Neural crest cell (in vitro differentiated cells): ENCODE results near the gene ENOX2. TPM values are rescaled to one million over a fixed set of nuclear protein-coding genes. Genes with fewer than 3 reads are reported as not detected.
"Not testable (repeated sequence)": the region's sequence is repeated elsewhere in the genome, so short reads cannot be mapped to it uniquely, and the experiment has no call there.

ENCODE experiments used
- DNase-seq: peaks from one replicate; pipeline ENCODE4 v3.0.0; 2021; ENCODE audit warnings: low read depth, mixed read lengths, low spot score
- H3K27ac Mint-ChIP-seq: one replicate; pipeline ENCODE4 v1.8.0; 2021; ENCODE audit warnings: mild to moderate bottlenecking, mixed read lengths; ENCODE audit not compliant: unreplicated experiment
- H3K27me3 Mint-ChIP-seq: 2 replicates; pipeline ENCODE4 v1.8.0; 2021; ENCODE audit warnings: low read depth, mild to moderate bottlenecking, mixed read lengths
- H3K36me3 Mint-ChIP-seq: 2 replicates; pipeline ENCODE4 v1.8.0; 2021; ENCODE audit warnings: low read depth, mild to moderate bottlenecking, mixed read lengths
- H3K4me1 Mint-ChIP-seq: 2 replicates; pipeline ENCODE4 v1.8.0; 2021; ENCODE audit warnings: mixed read lengths
- H3K4me3 Mint-ChIP-seq: one replicate; pipeline ENCODE4 v1.8.0; 2021; ENCODE audit warnings: mild to moderate bottlenecking, mixed read lengths
- H3K9me3 Mint-ChIP-seq: 2 replicates; pipeline ENCODE4 v1.8.0; 2021; ENCODE audit warnings: mixed read lengths
- CTCF ChIP-seq: fragments of 200-600 bp; sonication (generic); conservative IDR thresholded peaks from 2 replicates; pipeline ENCODE4 v1.5.0; 2021; ENCODE audit warnings: antibody characterized with exemption, mild to moderate bottlenecking
- total RNA-seq: library from RNA; stranded (reverse); gene quantifications from 2 replicates; pipeline ENCODE4 v1.2.1, GENCODE V29; 2021

Gene ENOX2
- total RNA-seq, 1 donor from 2014 or later, result 40.3 TPM

- peaks cover 60% of the 10 kb centered on the region for H3K4me1 Mint-ChIP-seq
- no peak for DNase-seq
- no peaks in the 10 kb centered on the region for H3K27me3 Mint-ChIP-seq
- no peak overlapping the region for H3K4me3 Mint-ChIP-seq
- TF ChIP-seq CTCF, result no peak
- no peaks in the 10 kb centered on the region for H3K36me3 Mint-ChIP-seq
- no peak overlapping the region for H3K27ac Mint-ChIP-seq
- no peaks in the 10 kb centered on the region for H3K9me3 Mint-ChIP-seq
Observed at GRCh38 chrX:130828641-130829040, 74.4 kb downstream of the ENOX2 start.

DNA sequence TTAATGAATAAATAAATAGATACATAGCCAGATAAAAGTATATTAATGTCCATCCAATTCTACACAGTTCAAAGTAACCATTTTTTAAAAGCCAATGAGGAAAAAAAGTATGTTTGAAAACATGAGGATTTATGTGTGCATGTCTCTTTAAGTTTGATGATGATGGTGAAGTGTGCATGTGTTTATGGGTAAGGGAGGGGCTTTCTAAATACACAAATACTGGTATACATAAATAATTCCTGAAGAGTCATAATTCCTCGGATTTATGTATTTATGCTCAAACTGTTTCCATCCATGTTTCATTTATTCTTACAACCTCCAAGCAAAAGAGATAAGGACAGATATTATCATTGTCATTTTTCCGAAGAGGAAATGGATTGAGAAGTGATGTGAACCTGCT lies 75.4 kb downstream of the ENOX2 start:
- TF ChIP-seq CTCF, result no peak
- DNase-seq, result no peak
- Mint-ChIP-seq H3K36me3 (no peaks in the 10 kb centered on the region), H3K27ac (no peak overlapping the region), H3K4me3 (no peak overlapping the region), H3K9me3 (no peaks in the 10 kb centered on the region), H3K4me1 (peaks cover 50% of the 10 kb centered on the region), H3K27me3 (no peaks in the 10 kb centered on the region)

GRCh38 chrX:130826249-130826648 lies 76.8 kb downstream of the ENOX2 start:
- Mint-ChIP-seq H3K4me3 (no peak overlapping the region), H3K9me3 (no peaks in the 10 kb centered on the region), H3K36me3 (no peaks in the 10 kb centered on the region), H3K4me1 (peaks cover 41% of the 10 kb centered on the region), H3K27me3 (no peaks in the 10 kb centered on the region), H3K27ac (no peak overlapping the region)
- DNase-seq, result no peak
- no peak for TF ChIP-seq CTCF

DNA sequence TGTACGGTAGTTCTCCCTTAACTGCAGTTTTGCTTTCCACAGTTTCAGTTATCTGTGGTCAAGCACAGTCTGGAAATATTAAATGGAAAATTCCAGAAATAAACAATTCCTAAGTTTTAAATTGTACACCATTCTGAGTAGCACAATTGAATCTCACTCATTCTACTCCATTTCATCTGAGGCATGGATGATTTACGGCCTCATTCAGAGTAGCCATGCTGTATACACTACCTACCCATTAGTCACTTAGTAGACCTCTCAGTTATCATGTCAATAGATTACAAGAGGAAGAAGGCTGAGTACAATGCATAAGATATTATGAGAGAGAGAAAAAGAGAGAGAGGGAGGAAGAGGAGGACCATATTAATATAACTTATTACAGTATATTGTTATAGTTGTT lies 77.5 kb downstream of the ENOX2 start:
- no peak for DNase-seq

DNA sequence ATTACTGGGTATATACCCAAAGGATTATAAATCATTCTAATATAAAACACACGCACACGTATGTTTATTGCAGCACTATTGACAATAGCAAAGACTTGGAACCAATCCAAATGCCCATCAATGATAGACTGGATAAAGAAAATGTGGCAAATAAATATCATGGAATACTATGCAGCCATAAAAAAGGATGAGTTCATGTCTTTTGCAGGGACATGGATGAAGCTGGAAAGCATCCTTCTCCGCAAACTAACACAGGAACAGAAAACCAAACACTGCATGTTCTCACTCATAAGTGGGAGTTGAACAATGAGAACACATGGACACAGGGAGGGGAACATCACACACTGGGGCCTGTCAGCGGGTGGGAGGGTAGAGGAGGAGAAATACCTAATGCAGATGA lies 83.6 kb downstream of the ENOX2 start:
- H3K36me3 Mint-ChIP-seq, result peaks cover 36% of the 10 kb centered on the region
- not testable (repeated sequence) for DNase-seq, H3K4me3 Mint-ChIP-seq, H3K27me3 Mint-ChIP-seq, H3K27ac Mint-ChIP-seq
- peaks cover 15% of the 10 kb centered on the region for H3K9me3 Mint-ChIP-seq
- peaks cover 19% of the 10 kb centered on the region for H3K4me1 Mint-ChIP-seq

More for the DNA sequence above, 77.5 kb downstream of the ENOX2 start:
- H3K4me1 Mint-ChIP-seq, result peaks cover 38% of the 10 kb centered on the region
- no peak overlapping the region for H3K27ac Mint-ChIP-seq
- no peaks in the 10 kb centered on the region for H3K27me3 Mint-ChIP-seq
- peaks cover 2% of the 10 kb centered on the region for H3K36me3 Mint-ChIP-seq
- peaks cover 2% of the 10 kb centered on the region for H3K9me3 Mint-ChIP-seq
- H3K4me3 Mint-ChIP-seq, result no peak overlapping the region
- TF ChIP-seq CTCF, result no peak

- Mint-ChIP-seq H3K9me3 (peaks cover 19% of the 10 kb centered on the region), H3K36me3 (peaks cover 44% of the 10 kb centered on the region), H3K4me1 (peaks cover 10% of the 10 kb centered on the region)
- not testable (repeated sequence) for H3K27me3 Mint-ChIP-seq, DNase-seq, H3K27ac Mint-ChIP-seq, H3K4me3 Mint-ChIP-seq
Observed at GRCh38 chrX:130813932-130814331, 89.1 kb downstream of the ENOX2 start.

DNA sequence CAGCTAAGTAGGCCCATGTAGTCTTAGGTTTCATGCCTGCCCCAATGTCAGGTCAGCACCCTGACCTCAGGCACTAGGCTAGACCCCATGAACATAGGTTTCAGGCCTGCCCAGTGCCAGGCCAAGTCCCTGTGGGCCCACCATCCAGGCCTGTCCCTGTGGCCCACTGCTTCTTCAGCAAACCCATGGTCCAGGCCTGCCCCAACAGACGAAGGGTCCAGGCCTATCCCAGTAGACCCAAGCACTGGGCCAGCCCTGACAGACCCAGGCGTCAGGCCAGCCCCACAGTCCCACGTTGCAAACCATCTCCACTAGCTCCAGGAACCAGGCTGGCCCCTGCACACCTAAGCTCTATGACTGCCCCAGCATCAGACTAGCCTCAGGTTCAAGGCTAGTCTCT lies 92.4 kb downstream of the ENOX2 start:
- Mint-ChIP-seq H3K27me3 (no peaks in the 10 kb centered on the region), H3K36me3 (peaks cover 18% of the 10 kb centered on the region)
- no peak for TF ChIP-seq CTCF

More for the DNA sequence above, 92.4 kb downstream of the ENOX2 start:
- Mint-ChIP-seq H3K4me1 (peaks cover 3% of the 10 kb centered on the region), H3K4me3 (no peak overlapping the region), H3K9me3 (peaks cover 7% of the 10 kb centered on the region), H3K27ac (no peak overlapping the region)
- DNase-seq, result no peak
